HepG2 (cell line): ENCODE data around the gene VASN. TPM values are rescaled to one million over a fixed set of nuclear protein-coding genes. Genes with fewer than 3 reads are reported as not detected.

Experiments used
- CAMTA2 ChIP-seq: sonication (generic); formaldehyde crosslinking; IDR thresholded peaks from 2 replicates; pipeline ENCODE4 v1.4.0; 2020; ENCODE audit warnings: mild to moderate bottlenecking, missing genetic modification reagents, borderline replicate concordance
- HNRNPLL ChIP-seq: fragments of 200-400 bp; formaldehyde crosslinking; IDR thresholded peaks from 2 replicates; pipeline ENCODE4 v1.6.1; 2017; ENCODE audit warnings: mild to moderate bottlenecking, low read depth, low read length; ENCODE audit not compliant: poor library complexity, severe bottlenecking
- RORA ChIP-seq: sonication (generic); formaldehyde crosslinking; IDR thresholded peaks from 2 replicates; pipeline ENCODE4 v1.5.0; 2020; ENCODE audit warnings: mild to moderate bottlenecking, missing genetic modification reagents, moderate library complexity
- TBP ChIP-seq: sonication (generic); formaldehyde crosslinking; IDR thresholded peaks from 2 replicates; pipeline ENCODE4 v1.5.0; 2020; ENCODE audit warnings: missing genetic modification reagents
- ZMYM4 ChIP-seq: sonication (generic); formaldehyde crosslinking; IDR thresholded peaks from 2 replicates; pipeline ENCODE4 v1.8.1; 2023; ENCODE audit warnings: mild to moderate bottlenecking, missing genetic modification reagents
- ZNF629 ChIP-seq: sonication (generic); formaldehyde crosslinking; conservative IDR thresholded peaks from 2 replicates; pipeline ENCODE4 v1.5.0; 2020; ENCODE audit warnings: missing genetic modification reagents
- ZNF672 ChIP-seq: sonication (generic); formaldehyde crosslinking; IDR thresholded peaks from 2 replicates; pipeline ENCODE4 v1.8.1; 2022; ENCODE audit warnings: missing genetic modification reagents
- ZNF709 ChIP-seq: sonication (generic); formaldehyde crosslinking; IDR thresholded peaks from 2 replicates; pipeline ENCODE4 v1.5.0; 2020; ENCODE audit warnings: mild to moderate bottlenecking, missing genetic modification reagents
- polyA plus RNA-seq, 8 experiments: library from polyadenylated mRNA; depleted of rRNA in 3 of 8; stranded (reverse) in 7 of 8; unstranded in 1 of 8; fragments of >200 nt; fragmentation: Illumina TruSeq in 4 of 8; extraction: Trizol in 4 of 8; gene quantifications; 2 replicates each; pipeline versions ENCODE4 v1.2.1 to v1.2.3, GENCODE V29; 2011 to 2016; ENCODE audit warnings: low read depth in 4 of 8, missing spikeins in 1 of 8, mixed read lengths in 1 of 8; ENCODE audit not compliant: insufficient read depth in 1 of 8
- total RNA-seq, 5 experiments: library from RNA; depleted of rRNA; stranded (reverse); fragments of >200 nt; fragmentation: Illumina TruSeq; extraction: Trizol; gene quantifications; 2 replicates each; pipeline ENCODE4 v1.2.3, GENCODE V29; 2016; ENCODE audit warnings: low read depth in 1 of 5
- TF ChIP-seq, protein P1 (sequence below): sonication (generic); formaldehyde crosslinking; IDR thresholded peaks from 2 replicates; pipeline ENCODE4 v1.4.0; 2020; ENCODE audit warnings: missing genetic modification reagents
- TF ChIP-seq, protein P2 (sequence below): sonication (generic); formaldehyde crosslinking; IDR thresholded peaks from 2 replicates; pipeline ENCODE4 v1.8.1; 2023; ENCODE audit warnings: mild to moderate bottlenecking, missing genetic modification reagents, borderline replicate concordance
- TF ChIP-seq, protein P3 (sequence below): sonication (generic); formaldehyde crosslinking; IDR thresholded peaks from 2 replicates; pipeline ENCODE4 v1.4.0; 2020; ENCODE audit warnings: mild to moderate bottlenecking, missing genetic modification reagents, borderline replicate concordance
- TF ChIP-seq, protein P4 (sequence below): IDR thresholded peaks from 2 replicates; pipeline ENCODE4 v1.6.1; 2016; ENCODE audit warnings: low read depth, missing genetic modification reagents, missing compliant biosample characterization
- TF ChIP-seq, protein P5 (sequence below): sonication (generic); formaldehyde crosslinking; IDR thresholded peaks from 2 replicates; pipeline ENCODE4 v1.5.0; 2020; ENCODE audit warnings: mild to moderate bottlenecking, missing genetic modification reagents
- TF ChIP-seq, protein P6 (sequence below): sonication (generic); formaldehyde crosslinking; IDR thresholded peaks from 2 replicates; pipeline ENCODE4 v1.8.1; 2022; ENCODE audit warnings: low read depth, mild to moderate bottlenecking, missing genetic modification reagents

The VASN gene
- total and polyA plus RNA-seq, 2 of the 13 experiments (the other 11 are each of a cell fraction or from before 2014, with no cell fraction given): 8.4 to 18.2 TPM

DNA sequence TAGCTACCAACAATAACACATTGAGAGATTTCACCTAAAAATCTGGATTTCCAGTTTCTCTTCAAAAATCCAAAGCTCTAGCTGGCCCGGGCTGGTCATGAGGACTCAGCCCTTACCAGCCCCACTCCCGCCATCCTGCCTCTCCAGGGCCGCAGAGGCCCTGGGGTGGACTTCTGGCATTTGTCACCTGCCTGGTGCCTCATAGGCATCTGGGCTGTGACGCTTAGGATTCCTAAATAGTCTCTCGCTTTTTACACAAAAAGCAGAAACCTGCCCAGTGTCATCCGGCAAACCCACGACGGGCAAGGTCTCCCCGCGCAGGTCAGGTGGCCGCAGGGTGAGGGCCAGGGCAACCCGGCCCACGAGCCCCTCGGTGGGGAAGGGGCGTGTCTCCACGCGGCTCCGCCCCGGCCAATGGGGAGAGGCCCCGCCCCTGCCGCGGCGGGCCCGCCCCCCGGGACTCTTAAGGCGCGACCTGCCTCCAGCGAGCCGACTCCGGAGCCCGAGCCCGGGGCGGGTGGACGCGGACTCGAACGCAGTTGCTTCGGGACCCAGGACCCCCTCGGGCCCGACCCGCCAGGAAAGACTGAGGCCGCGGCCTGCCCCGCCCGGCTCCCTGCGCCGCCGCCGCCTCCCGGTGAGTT lies at the start of gene VASN (continued):
- TF ChIP-seq, protein P1, sequence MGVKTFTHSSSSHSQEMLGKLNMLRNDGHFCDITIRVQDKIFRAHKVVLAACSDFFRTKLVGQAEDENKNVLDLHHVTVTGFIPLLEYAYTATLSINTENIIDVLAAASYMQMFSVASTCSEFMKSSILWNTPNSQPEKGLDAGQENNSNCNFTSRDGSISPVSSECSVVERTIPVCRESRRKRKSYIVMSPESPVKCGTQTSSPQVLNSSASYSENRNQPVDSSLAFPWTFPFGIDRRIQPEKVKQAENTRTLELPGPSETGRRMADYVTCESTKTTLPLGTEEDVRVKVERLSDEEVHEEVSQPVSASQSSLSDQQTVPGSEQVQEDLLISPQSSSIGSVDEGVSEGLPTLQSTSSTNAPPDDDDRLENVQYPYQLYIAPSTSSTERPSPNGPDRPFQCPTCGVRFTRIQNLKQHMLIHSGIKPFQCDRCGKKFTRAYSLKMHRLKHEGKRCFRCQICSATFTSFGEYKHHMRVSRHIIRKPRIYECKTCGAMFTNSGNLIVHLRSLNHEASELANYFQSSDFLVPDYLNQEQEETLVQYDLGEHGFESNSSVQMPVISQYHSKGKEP (CRISPR knock-in tag): peak; percentile 16; the same call in 1 of the 2 replicates
- TF ChIP-seq, protein P2, sequence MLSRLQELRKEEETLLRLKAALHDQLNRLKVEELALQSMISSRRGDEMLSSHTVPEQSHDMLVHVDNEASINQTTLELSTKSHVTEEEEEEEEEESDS (CRISPR knock-in tag): no peak
- TF ChIP-seq ZNF709 (0 out of 2 replicates have a peak, but pooled peaks have one; percentile 68), ZNF672 (CRISPR knock-in tag) (no peak), CAMTA2 (no peak; the same call in 1 of the 2 replicates), TBP (no peak), ZMYM4 (CRISPR knock-in tag) (peak; percentile 68), HNRNPLL (peak; percentile 45), ZNF629 (peak; percentile 76), RORA (CRISPR knock-in tag) (no peak)
- TF ChIP-seq, protein P3, sequence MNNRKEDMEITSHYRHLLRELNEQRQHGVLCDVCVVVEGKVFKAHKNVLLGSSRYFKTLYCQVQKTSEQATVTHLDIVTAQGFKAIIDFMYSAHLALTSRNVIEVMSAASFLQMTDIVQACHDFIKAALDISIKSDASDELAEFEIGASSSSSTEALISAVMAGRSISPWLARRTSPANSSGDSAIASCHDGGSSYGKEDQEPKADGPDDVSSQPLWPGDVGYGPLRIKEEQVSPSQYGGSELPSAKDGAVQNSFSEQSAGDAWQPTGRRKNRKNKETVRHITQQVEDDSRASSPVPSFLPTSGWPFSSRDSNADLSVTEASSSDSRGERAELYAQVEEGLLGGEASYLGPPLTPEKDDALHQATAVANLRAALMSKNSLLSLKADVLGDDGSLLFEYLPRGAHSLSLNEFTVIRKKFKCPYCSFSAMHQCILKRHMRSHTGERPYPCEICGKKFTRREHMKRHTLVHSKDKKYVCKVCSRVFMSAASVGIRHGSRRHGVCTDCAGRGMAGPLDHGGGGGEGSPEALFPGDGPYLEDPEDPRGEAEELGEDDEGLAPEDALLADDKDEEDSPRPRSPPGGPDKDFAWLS: no peak
- TF ChIP-seq, protein P4, sequence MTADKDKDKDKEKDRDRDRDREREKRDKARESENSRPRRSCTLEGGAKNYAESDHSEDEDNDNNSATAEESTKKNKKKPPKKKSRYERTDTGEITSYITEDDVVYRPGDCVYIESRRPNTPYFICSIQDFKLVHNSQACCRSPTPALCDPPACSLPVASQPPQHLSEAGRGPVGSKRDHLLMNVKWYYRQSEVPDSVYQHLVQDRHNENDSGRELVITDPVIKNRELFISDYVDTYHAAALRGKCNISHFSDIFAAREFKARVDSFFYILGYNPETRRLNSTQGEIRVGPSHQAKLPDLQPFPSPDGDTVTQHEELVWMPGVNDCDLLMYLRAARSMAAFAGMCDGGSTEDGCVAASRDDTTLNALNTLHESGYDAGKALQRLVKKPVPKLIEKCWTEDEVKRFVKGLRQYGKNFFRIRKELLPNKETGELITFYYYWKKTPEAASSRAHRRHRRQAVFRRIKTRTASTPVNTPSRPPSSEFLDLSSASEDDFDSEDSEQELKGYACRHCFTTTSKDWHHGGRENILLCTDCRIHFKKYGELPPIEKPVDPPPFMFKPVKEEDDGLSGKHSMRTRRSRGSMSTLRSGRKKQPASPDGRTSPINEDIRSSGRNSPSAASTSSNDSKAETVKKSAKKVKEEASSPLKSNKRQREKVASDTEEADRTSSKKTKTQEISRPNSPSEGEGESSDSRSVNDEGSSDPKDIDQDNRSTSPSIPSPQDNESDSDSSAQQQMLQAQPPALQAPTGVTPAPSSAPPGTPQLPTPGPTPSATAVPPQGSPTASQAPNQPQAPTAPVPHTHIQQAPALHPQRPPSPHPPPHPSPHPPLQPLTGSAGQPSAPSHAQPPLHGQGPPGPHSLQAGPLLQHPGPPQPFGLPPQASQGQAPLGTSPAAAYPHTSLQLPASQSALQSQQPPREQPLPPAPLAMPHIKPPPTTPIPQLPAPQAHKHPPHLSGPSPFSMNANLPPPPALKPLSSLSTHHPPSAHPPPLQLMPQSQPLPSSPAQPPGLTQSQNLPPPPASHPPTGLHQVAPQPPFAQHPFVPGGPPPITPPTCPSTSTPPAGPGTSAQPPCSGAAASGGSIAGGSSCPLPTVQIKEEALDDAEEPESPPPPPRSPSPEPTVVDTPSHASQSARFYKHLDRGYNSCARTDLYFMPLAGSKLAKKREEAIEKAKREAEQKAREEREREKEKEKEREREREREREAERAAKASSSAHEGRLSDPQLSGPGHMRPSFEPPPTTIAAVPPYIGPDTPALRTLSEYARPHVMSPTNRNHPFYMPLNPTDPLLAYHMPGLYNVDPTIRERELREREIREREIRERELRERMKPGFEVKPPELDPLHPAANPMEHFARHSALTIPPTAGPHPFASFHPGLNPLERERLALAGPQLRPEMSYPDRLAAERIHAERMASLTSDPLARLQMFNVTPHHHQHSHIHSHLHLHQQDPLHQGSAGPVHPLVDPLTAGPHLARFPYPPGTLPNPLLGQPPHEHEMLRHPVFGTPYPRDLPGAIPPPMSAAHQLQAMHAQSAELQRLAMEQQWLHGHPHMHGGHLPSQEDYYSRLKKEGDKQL (CRISPR knock-in tag): no peak
- TF ChIP-seq, protein P5, sequence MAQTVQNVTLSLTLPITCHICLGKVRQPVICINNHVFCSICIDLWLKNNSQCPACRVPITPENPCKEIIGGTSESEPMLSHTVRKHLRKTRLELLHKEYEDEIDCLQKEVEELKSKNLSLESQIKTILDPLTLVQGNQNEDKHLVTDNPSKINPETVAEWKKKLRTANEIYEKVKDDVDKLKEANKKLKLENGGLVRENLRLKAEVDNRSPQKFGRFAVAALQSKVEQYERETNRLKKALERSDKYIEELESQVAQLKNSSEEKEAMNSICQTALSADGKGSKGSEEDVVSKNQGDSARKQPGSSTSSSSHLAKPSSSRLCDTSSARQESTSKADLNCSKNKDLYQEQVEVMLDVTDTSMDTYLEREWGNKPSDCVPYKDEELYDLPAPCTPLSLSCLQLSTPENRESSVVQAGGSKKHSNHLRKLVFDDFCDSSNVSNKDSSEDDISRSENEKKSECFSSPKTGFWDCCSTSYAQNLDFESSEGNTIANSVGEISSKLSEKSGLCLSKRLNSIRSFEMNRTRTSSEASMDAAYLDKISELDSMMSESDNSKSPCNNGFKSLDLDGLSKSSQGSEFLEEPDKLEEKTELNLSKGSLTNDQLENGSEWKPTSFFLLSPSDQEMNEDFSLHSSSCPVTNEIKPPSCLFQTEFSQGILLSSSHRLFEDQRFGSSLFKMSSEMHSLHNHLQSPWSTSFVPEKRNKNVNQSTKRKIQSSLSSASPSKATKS (CRISPR knock-in tag): no peak
- TF ChIP-seq, protein P6, sequence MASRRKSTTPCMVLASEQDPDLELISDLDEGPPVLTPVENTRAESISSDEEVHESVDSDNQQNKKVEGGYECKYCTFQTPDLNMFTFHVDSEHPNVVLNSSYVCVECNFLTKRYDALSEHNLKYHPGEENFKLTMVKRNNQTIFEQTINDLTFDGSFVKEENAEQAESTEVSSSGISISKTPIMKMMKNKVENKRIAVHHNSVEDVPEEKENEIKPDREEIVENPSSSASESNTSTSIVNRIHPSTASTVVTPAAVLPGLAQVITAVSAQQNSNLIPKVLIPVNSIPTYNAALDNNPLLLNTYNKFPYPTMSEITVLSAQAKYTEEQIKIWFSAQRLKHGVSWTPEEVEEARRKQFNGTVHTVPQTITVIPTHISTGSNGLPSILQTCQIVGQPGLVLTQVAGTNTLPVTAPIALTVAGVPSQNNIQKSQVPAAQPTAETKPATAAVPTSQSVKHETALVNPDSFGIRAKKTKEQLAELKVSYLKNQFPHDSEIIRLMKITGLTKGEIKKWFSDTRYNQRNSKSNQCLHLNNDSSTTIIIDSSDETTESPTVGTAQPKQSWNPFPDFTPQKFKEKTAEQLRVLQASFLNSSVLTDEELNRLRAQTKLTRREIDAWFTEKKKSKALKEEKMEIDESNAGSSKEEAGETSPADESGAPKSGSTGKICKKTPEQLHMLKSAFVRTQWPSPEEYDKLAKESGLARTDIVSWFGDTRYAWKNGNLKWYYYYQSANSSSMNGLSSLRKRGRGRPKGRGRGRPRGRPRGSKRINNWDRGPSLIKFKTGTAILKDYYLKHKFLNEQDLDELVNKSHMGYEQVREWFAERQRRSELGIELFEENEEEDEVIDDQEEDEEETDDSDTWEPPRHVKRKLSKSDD (CRISPR knock-in tag): no peak
